ENCODE results near the gene LMCD1. TPM values are rescaled to one million over a fixed set of nuclear protein-coding genes. Genes with fewer than 3 reads are reported as not detected.
A peak's percentile ranks its signal among the peaks of the same experiment; 100 is the strongest.

The LMCD1 gene
- total RNA-seq, 1 donor from 2014 or later: 174 TPM

- Histone ChIP-seq H3K4me3 (no peak overlapping the region), H3K27me3 (no peaks in the 10 kb centered on the region), H3K4me1 (peaks cover 64% of the 10 kb centered on the region), H3K36me3 (peaks cover 17% of the 10 kb centered on the region), H3K27ac (peak overlapping the region; percentile 44), H3K9me3 (no peaks in the 10 kb centered on the region)
- ATAC-seq: no peak
- TF ChIP-seq CTCF (IDR thresholded peaks at IDR 0.05): no peak
- intact Hi-C loops (cut with DNase I): no loop called here
- no peak for DNase-seq
These were observed 14.5 kb downstream of the LMCD1 start for GRCh38 chr3:8516047-8516661.

GRCh38 chr3:8516783-8517182 lies 15.2 kb downstream of the LMCD1 start:
- intact Hi-C loops (cut with DNase I): no loop called here
- Histone ChIP-seq H3K9me3 (no peaks in the 10 kb centered on the region), H3K27me3 (no peaks in the 10 kb centered on the region), H3K36me3 (peaks cover 10% of the 10 kb centered on the region), H3K27ac (peak overlapping the region; percentile 44), H3K4me3 (no peak overlapping the region), H3K4me1 (peaks cover 67% of the 10 kb centered on the region)
- no peak for TF ChIP-seq CTCF (IDR thresholded peaks at IDR 0.05)
- no peak for ATAC-seq
- no peak for DNase-seq

GRCh38 chr3:8517487-8517886 lies 15.9 kb downstream of the LMCD1 start:
- no peak for DNase-seq
- H3K27ac ChIP-seq: no peak overlapping the region
- ATAC-seq: no peak
- no peaks in the 10 kb centered on the region for H3K27me3 ChIP-seq
- H3K4me1 ChIP-seq: peaks cover 62% of the 10 kb centered on the region
- H3K9me3 ChIP-seq: no peaks in the 10 kb centered on the region
- H3K4me3 ChIP-seq: no peak overlapping the region
- peaks cover 5% of the 10 kb centered on the region for H3K36me3 ChIP-seq
- no peak for TF ChIP-seq CTCF (IDR thresholded peaks at IDR 0.05)
- intact Hi-C loops (cut with DNase I): no loop called here

DNA sequence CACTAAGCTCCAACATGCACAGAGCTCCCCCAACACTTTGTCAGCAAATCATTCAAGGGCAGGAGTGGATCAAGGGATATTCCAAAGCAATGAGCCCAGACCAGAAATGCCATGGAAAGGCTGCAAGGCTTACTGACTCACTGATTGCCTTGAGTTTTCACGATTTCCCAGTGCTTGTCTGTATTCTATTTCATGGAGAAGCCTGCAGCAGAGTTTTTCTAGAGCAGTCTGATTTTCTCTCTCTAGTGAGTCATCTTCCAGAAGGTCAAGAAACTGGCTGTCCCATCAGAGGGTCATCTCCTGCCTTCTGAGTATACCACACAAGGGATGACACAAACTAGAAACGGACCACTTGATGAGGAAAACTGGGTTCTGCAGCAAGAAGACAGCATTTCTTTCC lies 16.5 kb downstream of the LMCD1 start:
- no peak overlapping the region for H3K4me3 ChIP-seq
- no peak for ATAC-seq
- no peaks in the 10 kb centered on the region for H3K9me3 ChIP-seq
- peaks cover under 1% of the 10 kb centered on the region for H3K36me3 ChIP-seq
- no peaks in the 10 kb centered on the region for H3K27me3 ChIP-seq
- DNase-seq: no peak
- H3K27ac ChIP-seq: peak overlapping the region; percentile 7
- peaks cover 66% of the 10 kb centered on the region for H3K4me1 ChIP-seq
- TF ChIP-seq CTCF (IDR thresholded peaks at IDR 0.05): no peak
- intact Hi-C loops (cut with DNase I): no loop called here

DNA sequence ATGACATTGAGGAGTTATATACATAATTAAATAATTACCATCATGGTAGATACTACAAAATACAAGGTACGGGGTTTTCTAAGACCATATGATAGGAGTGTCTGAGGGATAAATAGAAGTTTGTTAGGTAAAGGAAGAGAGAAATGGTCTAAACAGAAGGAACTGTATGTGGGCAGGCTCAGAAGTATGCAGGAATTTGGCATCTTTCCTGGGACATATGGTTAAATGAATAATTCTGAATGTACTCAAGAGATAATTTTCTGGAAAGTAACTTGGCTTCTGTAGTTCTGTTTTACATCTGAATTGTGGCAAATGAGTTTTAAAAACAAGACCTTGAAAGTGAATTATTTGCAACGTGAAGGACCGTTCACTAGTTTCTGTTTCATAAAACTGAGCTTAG lies 17.5 kb downstream of the LMCD1 start:
- no peak for TF ChIP-seq CTCF (IDR thresholded peaks at IDR 0.05)
- DNase-seq (no peak), ATAC-seq (no peak)
- peaks cover 75% of the 10 kb centered on the region for H3K4me1 ChIP-seq
- no peaks in the 10 kb centered on the region for H3K9me3 ChIP-seq
- H3K27ac ChIP-seq: peak overlapping the region; percentile 9
- H3K4me3 ChIP-seq: no peak overlapping the region
- intact Hi-C loops (cut with DNase I): no loop called here
- H3K27me3 ChIP-seq: no peaks in the 10 kb centered on the region
- peaks cover 5% of the 10 kb centered on the region for H3K36me3 ChIP-seq

All from upper lobe of right lung (tissue), 1 donor.